Common myeloid progenitor, CD34-positive (primary cell): ENCODE data around the gene RFX8.

ENCODE experiments used
- CTCF ChIA-PET: fragments of 350-600 bp; sonication (Branson Sonifier 250); formaldehyde crosslinking; loops from one replicate; lab custom pipeline; 2021; ENCODE audit warnings: antibody characterized with exemption; lab: Charles Lee
- POLR2A ChIA-PET: fragments of 350-600 bp; sonication (Branson Sonifier 250); formaldehyde crosslinking; loops from one replicate; lab custom pipeline; 2021; ENCODE audit warnings: antibody characterized with exemption; lab: Charles Lee
- DNase-seq, 3 donors: peaks; one replicate each; pipeline versions ENCODE4 v3.0.0 to v3.0.0-alpha.2; 2013
- H3K27ac ChIP-seq, 2 experiments: 1 replicate in 1 of 2; 2 replicates in 1 of 2; pipeline ENCODE4 v1.7.0; 2013; ENCODE audit warnings: inconsistent platforms in 2 of 2, low read length in 2 of 2, mild to moderate bottlenecking in 2 of 2, low read depth in 1 of 2, moderate library complexity in 1 of 2; ENCODE audit not compliant: severe bottlenecking in 2 of 2, insufficient read depth in 1 of 2, poor library complexity in 1 of 2
- H3K27me3 ChIP-seq, 5 experiments: replicated peaks in 2 of 5; 1 replicate in 3 of 5; 2 replicates in 2 of 5; pipeline versions ENCODE4 v1.6.1 to v1.7.0; 2013; ENCODE audit warnings: low read length in 4 of 5, mild to moderate bottlenecking in 2 of 5, moderate library complexity in 2 of 5, inconsistent platforms in 1 of 5; ENCODE audit not compliant: insufficient read depth in 5 of 5, control insufficient read depth in 4 of 5
- H3K36me3 ChIP-seq, 4 experiments: 1 replicate in 2 of 4; 2 replicates in 2 of 4; pipeline versions ENCODE4 v1.6.1 to v1.7.0; 2013; ENCODE audit warnings: low read length in 3 of 4, control low read depth in 1 of 4, mild to moderate bottlenecking in 1 of 4; ENCODE audit not compliant: control insufficient read depth in 4 of 4, insufficient read depth in 4 of 4
- H3K4me1 ChIP-seq, 4 experiments: 1 replicate in 3 of 4; 2 replicates in 1 of 4; pipeline versions ENCODE4 v1.6.1 to v1.7.1; 2013; ENCODE audit warnings: low read length in 3 of 4, mild to moderate bottlenecking in 3 of 4, control low read depth in 1 of 4, inconsistent platforms in 1 of 4, moderate library complexity in 1 of 4; ENCODE audit not compliant: control insufficient read depth in 4 of 4, insufficient read depth in 4 of 4; ENCODE audit errors: control extremely low read depth in 1 of 4
- H3K4me3 ChIP-seq, 7 experiments: 1 replicate in 4 of 7; 2 replicates in 3 of 7; pipeline versions ENCODE4 v1.5.1 to v1.7.0; 2013; ENCODE audit warnings: mild to moderate bottlenecking in 7 of 7, low read length in 6 of 7, moderate library complexity in 6 of 7, inconsistent platforms in 2 of 7, low read depth in 2 of 7, control low read depth in 1 of 7; ENCODE audit not compliant: insufficient read depth in 4 of 7, control insufficient read depth in 1 of 7; ENCODE audit errors: extremely low read depth in 1 of 7
- H3K9me3 ChIP-seq, 5 experiments: 1 replicate in 4 of 5; 2 replicates in 1 of 5; pipeline versions ENCODE4 v1.6.1 to v1.7.1; 2013; ENCODE audit warnings: low read length in 4 of 5, mild to moderate bottlenecking in 2 of 5, inconsistent platforms in 1 of 5, low read depth in 1 of 5, moderate library complexity in 1 of 5; ENCODE audit not compliant: control insufficient read depth in 4 of 5, insufficient read depth in 2 of 5; ENCODE audit errors: control extremely low read depth in 1 of 5
- WGBS: methylation state at CpG from one replicate; pipeline ENCODE4 v1.1.5; 2013; ENCODE audit not compliant: insufficient coverage; 5-methylcytosine and 5-hydroxymethylcytosine counted together

Gene RFX8

DNA sequence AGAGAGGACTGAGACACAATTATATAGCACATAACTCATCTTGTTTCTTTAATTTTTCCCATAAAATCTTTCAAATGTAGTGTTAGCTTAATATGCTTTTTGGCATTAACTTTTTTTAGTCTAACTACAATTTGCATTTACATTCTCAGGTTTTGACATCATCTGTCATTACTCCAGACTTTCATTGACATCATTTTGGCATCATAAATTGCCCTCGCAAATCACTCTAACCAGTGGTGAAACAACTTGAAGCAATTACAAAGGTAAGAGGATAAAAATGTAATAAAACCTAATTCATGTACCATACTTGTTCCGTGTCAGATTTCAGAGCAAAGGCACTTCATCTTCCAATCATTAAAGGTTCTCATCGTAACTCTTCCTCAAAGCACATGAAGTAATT lies 41.4 kb downstream of the RFX8 start:
- H3K4me3 ChIP-seq, result no peak overlapping the region
- CTCF ChIA-PET, result no interaction called here
- H3K36me3 ChIP-seq, result no peaks in the 10 kb centered on the region
- H3K27ac ChIP-seq, result no peak overlapping the region
- H3K27me3 ChIP-seq, result no peaks in the 10 kb centered on the region
- WGBS, result no CpG with 5 or more reads among the region's 3 CpGs
- POLR2A ChIA-PET, result no interaction called here
- no peak for DNase-seq
- no peaks in the 10 kb centered on the region for H3K4me1 ChIP-seq
- no peaks in the 10 kb centered on the region for H3K9me3 ChIP-seq

DNA sequence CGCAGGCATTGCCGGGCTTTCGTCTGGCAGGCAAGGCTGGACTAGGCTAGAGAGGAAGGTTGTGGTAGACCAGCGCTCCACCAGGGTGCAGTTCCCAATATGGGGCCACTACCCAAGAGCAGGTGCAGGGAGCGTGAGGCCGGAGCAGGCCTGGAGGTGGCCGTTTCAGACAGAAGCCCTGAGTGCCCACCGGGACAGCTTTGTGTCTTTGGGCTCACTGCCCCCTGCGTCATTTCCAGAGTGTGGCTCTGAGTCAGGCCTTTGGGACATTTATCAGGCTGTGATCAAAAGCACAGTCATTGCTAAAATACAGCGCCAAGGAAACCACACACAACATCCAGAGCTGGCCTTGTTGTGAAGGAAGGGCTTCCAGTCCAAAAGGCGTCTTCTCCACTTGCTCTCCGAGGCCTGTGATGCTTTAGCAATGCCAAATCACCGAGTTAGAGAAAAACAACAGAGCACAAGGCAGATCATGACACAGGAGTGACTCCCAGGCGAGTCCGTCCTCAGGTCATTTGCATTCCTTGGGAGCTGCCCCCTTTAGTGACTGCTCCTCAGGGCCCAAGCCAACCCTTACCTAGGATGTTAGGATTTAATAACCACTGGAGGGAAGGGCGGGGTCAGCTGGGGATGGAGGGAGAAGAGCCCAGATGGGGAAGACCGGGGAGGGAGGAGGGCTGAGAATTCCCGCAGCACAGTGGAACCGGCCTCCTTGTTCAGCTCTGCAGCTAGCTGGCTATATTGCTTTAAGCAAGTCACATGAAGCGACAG lies 42.3 kb downstream of the RFX8 start:
- H3K36me3 ChIP-seq, result no peaks in the 10 kb centered on the region
- DNase-seq, result peak in 2 of 3 donors; percentile 9 to 21
- 93% methylated on average over 19 of the region's 20 CpGs for WGBS
- no peak overlapping the region for H3K4me3 ChIP-seq
- H3K27ac ChIP-seq, result no peak overlapping the region
- POLR2A ChIA-PET, result no interaction called here
- H3K9me3 ChIP-seq, result no peaks in the 10 kb centered on the region
- no peaks in the 10 kb centered on the region for H3K27me3 ChIP-seq
- CTCF ChIA-PET, result interaction anchor here (1.9 to 2.1 kb wide), 3 partner anchors 12 to 399 kb away, joined by 6 to 7 read pairs (median 7); no protein-coding TSS in a partner anchor
- H3K4me1 ChIP-seq, result no peaks in the 10 kb centered on the region

DNA sequence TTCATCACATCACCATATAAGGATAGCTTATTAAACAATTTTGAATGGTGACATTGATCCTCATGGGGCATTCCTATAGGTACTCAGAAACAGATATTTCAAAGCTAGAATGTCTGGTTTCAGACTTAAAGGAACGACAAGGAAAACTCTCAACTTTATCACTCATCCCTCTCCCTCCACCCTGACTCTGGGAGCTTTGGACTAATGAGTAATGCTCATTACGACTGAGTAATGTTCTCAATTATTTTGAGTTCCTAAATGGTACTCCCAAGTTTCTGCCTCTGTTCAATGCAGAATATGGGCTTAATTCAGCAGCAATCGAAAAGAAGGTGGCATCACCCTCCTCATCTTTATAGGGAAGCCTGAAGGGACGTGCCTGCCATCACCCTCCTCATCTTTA lies 43.4 kb downstream of the RFX8 start:
- Histone ChIP-seq H3K4me3 (no peak overlapping the region), H3K36me3 (no peaks in the 10 kb centered on the region), H3K4me1 (no peaks in the 10 kb centered on the region), H3K9me3 (no peaks in the 10 kb centered on the region), H3K27me3 (no peaks in the 10 kb centered on the region), H3K27ac (no peak overlapping the region)
- ChIA-PET CTCF (interaction anchor here (0.5 to 2.1 kb wide), 6 partner anchors 11 to 413 kb away, joined by 3 to 7 read pairs (median 4); no protein-coding TSS in a partner anchor), POLR2A (no interaction called here)
- WGBS, result 100% methylated on average over 2 of the region's 4 CpGs
- DNase-seq, result no peak

- Histone ChIP-seq H3K4me3 (no peak overlapping the region), H3K27ac (no peak overlapping the region), H3K9me3 (no peaks in the 10 kb centered on the region), H3K4me1 (no peaks in the 10 kb centered on the region), H3K36me3 (no peaks in the 10 kb centered on the region), H3K27me3 (no peaks in the 10 kb centered on the region)
- DNase-seq, result no peak
- ChIA-PET POLR2A (no interaction called here), CTCF (no interaction called here)
- WGBS, result 100% methylated on average over 2 of the region's 2 CpGs
Observed at GRCh38 chr2:101430156-101430555, 44.8 kb downstream of the RFX8 start.

- H3K27me3 ChIP-seq, result no peaks in the 10 kb centered on the region
- no peak overlapping the region for H3K4me3 ChIP-seq
- 98% methylated on average over 5 of the region's 6 CpGs for WGBS
- H3K9me3 ChIP-seq, result no peaks in the 10 kb centered on the region
- H3K27ac ChIP-seq, result no peak overlapping the region
- no peaks in the 10 kb centered on the region for H3K36me3 ChIP-seq
- ChIA-PET POLR2A (no interaction called here), CTCF (interaction anchor here (3.0 kb wide), 1 partner anchor 11 kb away, joined by 13 read pairs; no protein-coding TSS in a partner anchor)
- DNase-seq, result no peak
- H3K4me1 ChIP-seq, result no peaks in the 10 kb centered on the region
Observed at GRCh38 chr2:101429453-101429852, 45.5 kb downstream of the RFX8 start.

DNA sequence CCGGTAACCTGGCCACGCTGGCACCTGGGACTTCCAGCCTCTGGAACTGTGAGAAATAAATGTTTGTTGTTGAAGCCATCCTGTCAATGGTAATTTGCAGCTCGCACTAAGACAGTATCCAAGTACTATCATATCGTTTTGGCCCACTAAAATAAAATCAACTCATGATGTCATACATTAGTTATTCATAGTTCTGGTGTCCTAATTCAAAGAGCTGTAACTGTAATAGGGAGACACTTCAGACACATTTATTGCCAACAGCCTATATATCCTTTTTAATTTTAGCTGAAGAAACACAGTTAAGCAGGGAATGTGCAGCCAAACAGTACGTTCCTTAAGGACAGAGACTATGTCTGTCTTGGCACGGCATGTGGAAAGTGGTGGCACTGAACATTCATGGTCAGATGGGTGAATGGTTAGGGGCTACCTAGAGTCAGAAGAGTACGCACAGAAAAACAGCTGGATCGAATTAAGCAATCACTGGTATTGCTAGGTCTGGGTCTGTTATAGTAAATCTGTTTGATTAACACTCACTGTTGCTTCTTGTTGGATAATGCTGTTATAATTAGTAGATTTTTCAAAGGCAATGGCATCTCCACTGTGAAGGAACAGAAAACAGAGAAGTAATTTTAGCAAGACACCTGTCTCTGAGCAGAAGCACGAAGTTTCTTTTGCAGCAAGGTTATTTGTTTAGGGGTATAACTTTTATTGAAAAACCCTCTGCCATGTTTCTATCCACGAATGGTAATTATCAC lies 46.3 kb downstream of the RFX8 start:
- Histone ChIP-seq H3K4me3 (no peak overlapping the region), H3K27ac (no peak overlapping the region), H3K27me3 (no peaks in the 10 kb centered on the region), H3K4me1 (no peaks in the 10 kb centered on the region), H3K9me3 (peaks cover 0 to 3% (median 0%) of the 10 kb centered on the region in 5 experiments), H3K36me3 (no peaks in the 10 kb centered on the region)
- WGBS, result 91% methylated on average over 9 of the region's 10 CpGs
- no peak for DNase-seq
- CTCF ChIA-PET, result interaction anchor here (0.7 to 3.0 kb wide), 2 partner anchors 10 to 99 kb away, joined by 3 to 13 read pairs; no protein-coding TSS in a partner anchor
- POLR2A ChIA-PET, result no interaction called here

- Histone ChIP-seq H3K27ac (no peak overlapping the region), H3K4me1 (no peaks in the 10 kb centered on the region), H3K36me3 (no peaks in the 10 kb centered on the region), H3K9me3 (peaks cover 0 to 3% (median 0%) of the 10 kb centered on the region in 5 experiments), H3K27me3 (no peaks in the 10 kb centered on the region), H3K4me3 (no peak overlapping the region)
- WGBS, result 95% methylated on average over 12 of the region's 13 CpGs
- POLR2A ChIA-PET, result no interaction called here
- CTCF ChIA-PET, result interaction anchor here (3.0 kb wide), 1 partner anchor 10 kb away, joined by 13 read pairs; no protein-coding TSS in a partner anchor
- DNase-seq, result no peak
Observed at GRCh38 chr2:101427743-101428142, 47.2 kb downstream of the RFX8 start.
